GM18519 (cell line): Measurements from ENCODE around the gene ANXA4.
"Not testable (repeated sequence)": the region's sequence is repeated elsewhere in the genome, so short reads cannot be mapped to it uniquely, and the experiment has no call there.

ENCODE experiments used
- ATAC-seq: cut with Tn5 transposase; IDR thresholded peaks from one replicate; pipeline ENCODE4 v1.9.1; 2021; ENCODE audit warnings: mild to moderate bottlenecking, moderate library complexity; ENCODE audit not compliant: unreplicated experiment, low FRiP score

The ANXA4 gene

DNA sequence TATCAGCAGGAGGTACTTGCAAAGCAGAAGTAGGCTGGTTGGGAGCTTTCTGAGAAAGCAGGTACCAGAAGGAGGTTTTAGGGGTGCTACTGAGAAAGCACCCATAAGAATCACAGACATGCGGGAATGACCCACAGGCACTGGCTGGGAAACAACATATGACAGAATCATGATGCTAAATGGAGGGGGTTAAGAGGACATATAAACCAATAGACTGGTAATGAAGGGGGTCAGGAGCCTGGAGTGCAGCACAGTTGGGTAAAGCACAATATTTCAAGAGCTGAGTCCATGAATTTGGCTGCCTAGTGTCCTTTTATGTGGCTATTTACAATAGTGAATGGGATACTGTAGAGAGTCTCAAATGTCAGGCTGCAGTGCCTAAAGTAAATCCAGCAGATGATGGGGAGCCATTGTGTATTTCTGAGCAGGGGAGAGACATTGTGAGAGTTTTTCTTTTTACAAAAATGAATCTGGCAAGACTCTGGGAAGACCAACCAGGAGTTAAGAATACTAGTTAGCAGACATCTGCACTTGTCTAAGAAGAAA, 59.9 kb downstream of the ANXA4 start:
- ATAC-seq = no peak

DNA sequence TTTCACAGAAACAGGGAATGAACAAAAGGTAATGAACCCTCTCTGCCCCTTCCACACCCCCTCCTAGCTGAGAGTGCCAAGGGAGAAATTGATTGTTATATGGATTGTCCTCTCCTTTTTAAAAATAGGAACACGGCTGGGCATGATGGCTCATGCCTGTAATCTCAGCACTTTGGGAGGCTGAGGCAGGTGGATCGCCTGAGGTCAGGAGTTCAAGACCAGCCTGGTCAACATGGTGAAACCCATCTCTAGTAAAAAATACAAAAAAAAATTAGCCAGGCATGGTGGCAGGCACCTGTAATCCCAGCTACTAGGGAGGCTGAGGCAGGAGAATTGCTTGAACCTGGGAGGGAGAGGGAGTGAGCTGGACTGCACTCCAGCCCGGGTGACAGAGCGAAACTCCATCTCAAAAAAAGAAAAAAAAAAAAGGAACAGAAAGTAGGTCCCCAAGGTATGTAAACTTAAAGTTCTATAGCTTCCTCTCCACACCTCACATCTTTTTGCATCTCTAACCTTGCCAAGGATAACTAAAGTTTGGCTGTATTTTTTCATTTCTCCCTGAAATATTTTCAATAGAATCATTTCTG, 60.9 kb downstream of the ANXA4 start:
- not testable (repeated sequence) for ATAC-seq

- ATAC-seq = no peak
Measured at GRCh38 chr2:69804416-69804815, 62.5 kb downstream of the ANXA4 start.

- no peak for ATAC-seq
Measured at GRCh38 chr2:69805887-69806286, 64.0 kb downstream of the ANXA4 start.

- no peak for ATAC-seq
Measured at GRCh38 chr2:69807821-69808540, 66.0 kb downstream of the ANXA4 start.

DNA sequence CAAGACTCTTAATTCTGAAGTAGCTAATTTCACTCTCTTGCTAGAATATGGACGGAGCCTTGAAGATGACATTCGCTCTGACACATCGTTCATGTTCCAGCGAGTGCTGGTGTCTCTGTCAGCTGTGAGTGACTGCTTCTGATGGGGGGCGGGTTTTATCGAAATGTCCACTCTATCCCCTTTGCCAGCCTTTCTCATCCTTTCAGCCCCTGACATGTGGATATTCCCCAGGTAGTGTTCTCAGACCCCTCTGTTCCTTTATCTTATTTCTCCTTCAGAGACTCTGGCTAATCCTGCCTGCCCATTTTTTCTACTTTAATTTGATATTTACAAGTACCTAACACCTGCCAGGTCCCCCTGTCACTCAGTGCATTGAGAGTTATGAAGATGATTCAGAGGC, 68.6 kb downstream of the ANXA4 start:
- ATAC-seq = no peak

DNA sequence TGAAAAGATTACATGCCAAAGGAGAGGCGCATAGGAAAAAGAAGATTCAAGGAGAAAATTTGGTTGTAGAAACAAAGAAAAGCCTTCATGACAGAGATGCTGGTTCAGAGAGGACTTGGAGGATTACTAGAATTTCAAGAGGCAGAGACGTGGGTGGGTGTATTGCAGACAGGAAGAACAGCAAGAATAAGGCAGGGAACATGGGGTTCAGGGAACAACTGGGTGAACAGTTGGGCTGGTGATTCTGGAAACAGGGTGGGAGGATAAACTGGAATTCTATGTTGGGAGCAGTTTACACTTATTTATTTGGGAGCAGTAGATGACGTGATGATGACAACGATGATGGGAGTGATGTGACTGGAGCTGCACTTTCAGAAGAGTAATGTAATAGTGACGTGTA, 69.1 kb downstream of the ANXA4 start:
- no peak for ATAC-seq

- no peak for ATAC-seq
Measured at GRCh38 chr2:69811591-69811990, 69.7 kb downstream of the ANXA4 start.

GRCh38 chr2:69815717-69816116, 73.8 kb downstream of the ANXA4 start:
- no peak for ATAC-seq

DNA sequence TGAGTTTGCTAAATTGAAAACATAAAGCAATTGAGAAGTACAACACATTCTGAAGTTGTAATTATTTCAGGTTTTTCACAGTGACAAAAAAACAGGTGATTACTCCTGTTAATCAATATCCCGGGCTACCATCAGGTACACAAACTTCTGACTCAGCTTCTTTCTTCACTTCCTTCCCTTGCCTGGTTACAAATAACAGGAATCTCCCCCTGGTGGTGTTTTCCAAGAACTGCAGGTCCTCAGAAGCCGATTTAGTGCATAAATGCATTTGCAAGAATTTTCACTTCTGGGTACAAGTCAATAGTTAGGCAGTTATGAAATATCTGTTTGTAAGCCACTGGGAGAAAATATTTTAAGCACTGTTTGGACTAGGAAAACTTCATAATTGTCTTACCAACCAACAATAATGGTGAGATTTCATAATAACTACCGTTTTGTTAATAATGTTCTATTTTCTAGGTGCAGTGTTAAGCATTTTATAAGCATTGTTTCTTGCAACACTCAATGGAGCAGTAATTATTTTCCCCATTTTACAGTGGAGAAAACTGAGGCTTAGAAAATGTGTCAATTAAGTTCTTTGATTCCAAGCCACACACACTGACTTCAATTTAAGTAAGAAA, 75.1 kb downstream of the ANXA4 start:
- ATAC-seq = no peak

- no peak for ATAC-seq
Measured at GRCh38 chr2:69817729-69818501, 76.0 kb downstream of the ANXA4 start.

GRCh38 chr2:69827796-69828540, 86.0 kb downstream of the ANXA4 start:
- no peak for ATAC-seq

DNA sequence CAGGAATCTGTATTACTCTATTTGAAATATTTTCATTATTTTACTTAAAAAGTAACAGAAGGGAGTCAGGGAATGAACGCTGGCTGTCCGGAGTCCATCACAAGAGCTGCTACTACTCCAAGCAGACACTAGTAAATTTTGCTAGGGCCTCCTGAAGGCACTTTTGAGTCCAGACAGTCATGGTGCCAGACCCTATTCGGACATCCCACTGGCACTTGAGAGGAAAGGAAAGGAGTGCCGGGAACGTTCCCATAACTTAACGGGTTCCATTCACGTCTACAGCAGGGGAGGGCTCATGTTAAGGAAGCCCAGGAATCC, 87.0 kb downstream of the ANXA4 start:
- ATAC-seq = no peak

DNA sequence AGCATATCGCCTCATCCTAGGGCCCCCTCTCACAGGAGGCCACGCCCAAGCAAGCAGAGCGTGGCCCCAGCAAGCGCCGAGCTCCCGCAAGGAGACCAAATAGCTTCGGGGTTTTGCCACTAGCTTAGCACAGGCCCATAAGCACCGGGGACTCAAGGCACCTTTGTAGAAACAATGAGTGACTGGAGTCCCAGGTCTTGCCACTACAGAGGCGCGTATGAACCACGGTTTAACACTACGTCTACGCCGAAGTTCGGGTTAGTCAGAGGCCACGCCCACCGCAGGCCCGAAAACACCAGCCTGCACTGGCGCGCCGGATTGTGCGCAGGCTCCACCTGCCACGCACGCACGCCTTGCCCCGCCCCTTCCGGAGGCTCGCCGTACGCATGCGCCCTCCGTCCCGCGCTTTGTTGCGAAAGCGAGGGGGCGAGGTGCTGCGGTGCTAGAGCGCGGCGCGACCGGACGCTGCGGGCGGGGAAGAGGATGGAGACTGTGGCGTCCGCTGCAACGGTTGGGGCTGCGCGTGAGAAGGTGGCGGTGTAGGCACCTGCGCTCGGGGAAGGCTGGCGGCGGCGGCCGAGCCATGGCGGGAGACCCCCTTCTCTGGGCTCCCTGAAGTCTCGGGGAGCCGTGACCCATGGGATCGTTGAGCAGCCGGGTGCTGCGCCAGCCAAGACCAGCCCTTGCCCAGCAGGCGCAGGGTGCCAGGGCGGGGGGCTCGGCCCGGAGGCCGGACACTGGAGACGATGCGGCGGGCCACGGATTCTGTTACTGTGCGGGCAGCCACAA, 87.5 kb downstream of the ANXA4 start, which contains the start of gene GMCL1:
TSS of gene GMCL1 (plus strand) at position 405 of the 789 bp plus-strand sequence. CDS start at position 638, 233 bp downstream.
- ATAC-seq = peak; percentile 84

- no peak for ATAC-seq
Measured at GRCh38 chr2:69830045-69830905, 88.3 kb downstream of the ANXA4 start.

- not testable (repeated sequence) for ATAC-seq
Measured at GRCh38 chr2:69830906-69831241, 88.9 kb downstream of the ANXA4 start.

DNA sequence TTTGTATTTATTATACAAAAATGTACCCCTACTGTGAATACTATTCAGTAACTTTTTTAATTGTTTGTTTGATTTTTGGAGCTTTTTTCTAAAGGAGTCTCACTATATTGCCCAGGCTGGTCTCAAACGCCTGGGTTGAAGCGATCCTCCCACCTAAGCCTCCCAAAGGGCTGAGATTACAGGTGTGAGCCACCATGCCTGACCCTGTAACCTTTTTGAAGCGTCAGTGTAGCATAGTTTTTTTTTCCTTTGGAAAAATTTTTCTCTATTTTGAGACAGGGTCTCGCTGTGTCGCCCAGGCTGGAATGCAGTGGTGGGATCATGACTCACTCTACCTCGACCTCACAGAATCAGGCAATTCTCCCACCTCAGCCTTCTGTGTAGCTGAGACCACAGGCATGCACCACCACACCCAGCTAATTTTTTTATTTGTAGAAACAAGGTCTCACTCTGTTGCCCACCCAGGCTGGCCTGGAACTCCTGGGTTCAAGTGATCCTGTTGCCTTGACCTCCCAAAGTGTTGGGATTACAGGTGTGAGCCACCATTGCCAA, 89.5 kb downstream of the ANXA4 start:
- no peak for ATAC-seq

DNA sequence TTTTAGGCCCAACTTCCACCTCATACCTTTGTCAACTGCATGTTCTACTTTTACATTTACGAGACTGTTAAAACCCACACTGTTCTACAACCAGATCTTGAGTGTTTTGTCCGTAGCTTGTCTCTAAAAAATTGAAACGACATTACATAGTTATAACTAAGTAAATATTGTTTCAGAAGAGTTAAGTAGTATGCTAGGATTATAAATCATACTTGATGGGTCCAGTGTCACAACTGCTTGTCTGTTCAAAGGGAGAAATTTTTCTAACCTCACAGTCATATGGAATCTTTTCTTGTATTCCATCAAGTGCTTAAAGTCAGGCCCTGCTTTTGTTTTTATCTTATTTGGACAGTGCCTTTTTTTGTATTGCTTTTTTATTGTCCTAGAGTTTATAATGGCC, 91.8 kb downstream of the ANXA4 start:
- no peak for ATAC-seq
